ENCODE results near the gene FBLN1. TPM values are rescaled to one million over a fixed set of nuclear protein-coding genes. Genes with fewer than 3 reads are reported as not detected.

FBLN1 gene
- total and polyA plus RNA-seq, 9 donors: 62.7 to 394 (median 189) TPM

DNA sequence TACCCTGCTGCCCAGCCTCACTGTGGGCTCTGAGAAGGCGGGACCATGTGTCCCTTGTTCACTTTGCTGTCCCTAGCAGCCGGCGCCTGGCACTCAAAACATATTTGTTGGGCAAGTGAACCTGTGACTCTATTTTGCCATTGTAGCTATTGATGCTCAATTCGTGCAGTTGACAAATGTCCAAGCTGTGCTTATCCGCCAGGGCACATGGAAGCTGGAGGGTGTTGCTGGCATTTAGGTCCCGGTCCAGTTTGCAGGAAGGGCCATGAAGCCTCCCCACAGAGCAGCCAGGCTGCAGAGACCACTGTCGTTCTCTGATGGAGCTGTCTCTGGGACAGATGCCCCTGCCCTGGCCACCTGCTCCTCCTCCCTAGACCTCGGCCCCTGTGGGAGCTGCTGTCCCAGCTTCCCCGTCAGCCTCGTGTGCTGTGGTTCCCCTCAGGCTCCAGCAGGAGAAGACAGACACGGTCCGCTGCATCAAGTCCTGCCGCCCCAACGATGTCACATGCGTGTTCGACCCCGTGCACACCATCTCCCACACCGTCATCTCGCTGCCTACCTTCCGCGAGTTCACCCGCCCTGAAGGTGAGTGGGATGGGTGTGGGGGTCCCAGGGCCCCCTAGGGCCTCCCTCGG lies 71.5 kb downstream of the FBLN1 start:
- Histone ChIP-seq H3K27ac (no peak overlapping the region), H3K27me3 (no peaks in the 10 kb centered on the region), H3K4me1 (ENCODE audit: insufficient read depth) (no peaks in the 10 kb centered on the region), H3K4me3 (no peak overlapping the region), H3K36me3 (no peaks in the 10 kb centered on the region), H3K9me3 (no peaks in the 10 kb centered on the region)
- intact Hi-C loops (cut with DNase I): loop anchor here in 1 of 4 donors (10.0 kb wide), 1 partner anchor 61 kb away; no protein-coding TSS in a partner anchor
- DNase-seq: no peak
- WGBS, 3 donors: 84 to 91% (median 85%) methylated on average over 23 of the region's 23 CpGs
- TF ChIP-seq POLR2A (IDR thresholded peaks at IDR 0.05) (no peak), EP300 (IDR thresholded peaks at IDR 0.05) (no peak)
- TF ChIP-seq, protein P1, sequence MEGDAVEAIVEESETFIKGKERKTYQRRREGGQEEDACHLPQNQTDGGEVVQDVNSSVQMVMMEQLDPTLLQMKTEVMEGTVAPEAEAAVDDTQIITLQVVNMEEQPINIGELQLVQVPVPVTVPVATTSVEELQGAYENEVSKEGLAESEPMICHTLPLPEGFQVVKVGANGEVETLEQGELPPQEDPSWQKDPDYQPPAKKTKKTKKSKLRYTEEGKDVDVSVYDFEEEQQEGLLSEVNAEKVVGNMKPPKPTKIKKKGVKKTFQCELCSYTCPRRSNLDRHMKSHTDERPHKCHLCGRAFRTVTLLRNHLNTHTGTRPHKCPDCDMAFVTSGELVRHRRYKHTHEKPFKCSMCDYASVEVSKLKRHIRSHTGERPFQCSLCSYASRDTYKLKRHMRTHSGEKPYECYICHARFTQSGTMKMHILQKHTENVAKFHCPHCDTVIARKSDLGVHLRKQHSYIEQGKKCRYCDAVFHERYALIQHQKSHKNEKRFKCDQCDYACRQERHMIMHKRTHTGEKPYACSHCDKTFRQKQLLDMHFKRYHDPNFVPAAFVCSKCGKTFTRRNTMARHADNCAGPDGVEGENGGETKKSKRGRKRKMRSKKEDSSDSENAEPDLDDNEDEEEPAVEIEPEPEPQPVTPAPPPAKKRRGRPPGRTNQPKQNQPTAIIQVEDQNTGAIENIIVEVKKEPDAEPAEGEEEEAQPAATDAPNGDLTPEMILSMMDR (IDR thresholded peaks at IDR 0.05): no peak

DNA sequence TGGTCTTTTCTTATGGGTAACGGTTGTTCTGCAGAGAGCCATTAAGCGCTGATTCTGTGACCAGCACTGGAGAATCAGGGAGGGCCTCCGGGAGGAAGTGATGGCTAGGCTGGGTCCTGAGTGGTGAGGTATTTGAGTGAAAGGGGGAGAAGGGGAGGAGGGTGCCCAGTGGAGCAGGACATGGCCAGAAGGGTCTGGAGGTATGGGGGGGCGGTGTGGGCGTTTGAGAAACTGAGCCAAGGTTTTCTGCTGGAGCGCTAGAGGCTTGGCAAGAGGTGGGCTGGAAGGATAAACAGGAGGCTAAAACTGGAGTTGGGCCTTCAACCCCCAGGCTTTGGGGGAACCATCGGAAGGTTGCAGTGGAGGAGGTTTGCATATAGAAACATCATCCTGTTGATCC lies 72.5 kb downstream of the FBLN1 start:
- WGBS, 3 donors: 80 to 91% (median 83%) methylated on average over 7 of the region's 7 CpGs
- Histone ChIP-seq H3K9me3 (no peaks in the 10 kb centered on the region), H3K4me1 (ENCODE audit: insufficient read depth) (no peaks in the 10 kb centered on the region), H3K27me3 (no peaks in the 10 kb centered on the region), H3K36me3 (no peaks in the 10 kb centered on the region), H3K27ac (no peak overlapping the region), H3K4me3 (no peak overlapping the region)
- intact Hi-C loops (cut with DNase I): loop anchor here in 1 of 4 donors (10.0 kb wide), 1 partner anchor 60 kb away; no protein-coding TSS in a partner anchor
- TF ChIP-seq, protein P1 (IDR thresholded peaks at IDR 0.05): no peak
- no peak for TF ChIP-seq POLR2A (IDR thresholded peaks at IDR 0.05)
- no peak for TF ChIP-seq EP300 (IDR thresholded peaks at IDR 0.05)
- DNase-seq: no peak

DNA sequence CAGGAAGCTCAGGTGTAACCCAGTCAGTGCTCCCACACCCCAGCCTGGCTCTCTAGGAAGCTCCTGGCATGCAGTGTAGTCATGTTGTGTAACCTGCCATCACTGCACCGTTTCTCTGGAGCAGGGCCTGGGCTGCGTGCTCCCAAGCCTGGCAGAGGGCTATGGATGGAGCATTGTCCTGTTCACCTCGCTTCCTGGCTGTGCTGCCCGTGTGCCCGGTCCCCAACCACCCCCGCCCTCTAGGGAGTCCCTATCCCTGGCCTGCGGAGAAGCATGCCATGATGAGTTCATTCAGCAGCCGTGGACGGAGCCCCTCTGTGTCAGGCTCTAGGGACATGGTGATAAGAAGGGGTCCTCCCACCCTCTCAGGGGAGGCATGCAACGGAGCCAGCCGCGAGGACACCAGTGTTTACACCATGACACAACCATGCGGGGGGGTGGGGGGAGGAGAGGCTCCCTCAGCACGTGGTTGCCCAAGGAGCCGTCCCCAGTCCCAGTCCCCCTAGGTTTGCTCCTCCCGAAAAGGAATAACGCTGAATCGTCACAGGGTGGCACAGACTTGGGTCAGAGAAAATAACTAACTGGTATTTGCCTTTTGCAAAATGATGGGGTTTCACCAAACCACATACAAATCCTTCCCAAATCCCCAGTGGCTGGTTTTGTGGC lies 73.1 kb downstream of the FBLN1 start:
- Histone ChIP-seq H3K27ac (no peak overlapping the region), H3K9me3 (no peaks in the 10 kb centered on the region), H3K27me3 (no peaks in the 10 kb centered on the region), H3K4me3 (no peak overlapping the region), H3K36me3 (no peaks in the 10 kb centered on the region), H3K4me1 (ENCODE audit: insufficient read depth) (no peaks in the 10 kb centered on the region)
- WGBS, 3 donors: 67 to 71% (median 69%) methylated on average over 18 of the region's 18 CpGs
- no peak for DNase-seq
- intact Hi-C loops (cut with DNase I): loop anchor here in 1 of 4 donors (10.0 kb wide), 1 partner anchor 59 kb away; no protein-coding TSS in a partner anchor
- TF ChIP-seq, protein P1 (IDR thresholded peaks at IDR 0.05): no peak
- TF ChIP-seq POLR2A (IDR thresholded peaks at IDR 0.05) (no peak), EP300 (IDR thresholded peaks at IDR 0.05) (no peak)

DNA sequence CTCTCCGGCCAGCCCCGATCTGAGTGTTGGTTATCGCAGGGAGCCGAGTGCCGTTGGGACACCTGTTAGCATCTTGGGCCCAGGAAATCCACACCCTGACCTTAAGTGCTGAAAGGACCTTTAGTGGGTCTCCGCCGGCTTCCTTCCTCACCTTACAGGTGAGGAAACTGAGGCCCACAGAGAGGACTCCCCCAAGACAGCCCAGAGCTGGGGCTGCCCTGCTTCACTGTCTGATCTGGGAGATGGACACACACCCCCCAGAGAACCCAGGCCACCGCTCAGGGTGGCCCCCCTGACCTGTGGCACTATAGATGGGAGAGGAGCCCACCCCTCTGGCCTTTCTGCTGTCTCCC lies 73.6 kb downstream of the FBLN1 start:
- WGBS, 3 donors: 88 to 93% (median 91%) methylated on average over 8 of the region's 8 CpGs
- Histone ChIP-seq H3K4me1 (ENCODE audit: insufficient read depth) (no peaks in the 10 kb centered on the region), H3K9me3 (no peaks in the 10 kb centered on the region), H3K27me3 (no peaks in the 10 kb centered on the region), H3K27ac (no peak overlapping the region), H3K4me3 (no peak overlapping the region), H3K36me3 (no peaks in the 10 kb centered on the region)
- DNase-seq: no peak
- intact Hi-C loops (cut with DNase I): loop anchor here in 1 of 4 donors (10.0 kb wide), 1 partner anchor 59 kb away; no protein-coding TSS in a partner anchor
- no peak for TF ChIP-seq EP300 (IDR thresholded peaks at IDR 0.05)
- no peak for TF ChIP-seq POLR2A (IDR thresholded peaks at IDR 0.05)
- TF ChIP-seq, protein P1 (IDR thresholded peaks at IDR 0.05): no peak
